ENCODE results near the gene FAM237B. TPM values are rescaled to one million over a fixed set of nuclear protein-coding genes. Genes with fewer than 3 reads are reported as not detected.
A peak's percentile ranks its signal among the peaks of the same experiment; 100 is the strongest.
"Not testable (repeated sequence)": the region's sequence is repeated elsewhere in the genome, so short reads cannot be mapped to it uniquely, and the experiment has no call there.

The FAM237B gene
- polyA plus RNA-seq (2011; rRNA removed) (not detected in 2 replicates), polyA plus RNA-seq (2017; fragmentation: RNase III; extraction: RNeasy Plus Mini Kit Qiagen cat#74134 plus additional on column Dnase treatment) (not detected in 3 replicates), polyA minus RNA-seq (2011; rRNA and poly(A)+ RNA removed) (not detected in 2 replicates)
- not detected in 2 replicates for polyA plus RNA-seq (2012; cell fraction: cytosol; rRNA removed)
- polyA plus RNA-seq (2012; cell fraction: nucleus; rRNA removed), result not detected in 2 replicates

DNA sequence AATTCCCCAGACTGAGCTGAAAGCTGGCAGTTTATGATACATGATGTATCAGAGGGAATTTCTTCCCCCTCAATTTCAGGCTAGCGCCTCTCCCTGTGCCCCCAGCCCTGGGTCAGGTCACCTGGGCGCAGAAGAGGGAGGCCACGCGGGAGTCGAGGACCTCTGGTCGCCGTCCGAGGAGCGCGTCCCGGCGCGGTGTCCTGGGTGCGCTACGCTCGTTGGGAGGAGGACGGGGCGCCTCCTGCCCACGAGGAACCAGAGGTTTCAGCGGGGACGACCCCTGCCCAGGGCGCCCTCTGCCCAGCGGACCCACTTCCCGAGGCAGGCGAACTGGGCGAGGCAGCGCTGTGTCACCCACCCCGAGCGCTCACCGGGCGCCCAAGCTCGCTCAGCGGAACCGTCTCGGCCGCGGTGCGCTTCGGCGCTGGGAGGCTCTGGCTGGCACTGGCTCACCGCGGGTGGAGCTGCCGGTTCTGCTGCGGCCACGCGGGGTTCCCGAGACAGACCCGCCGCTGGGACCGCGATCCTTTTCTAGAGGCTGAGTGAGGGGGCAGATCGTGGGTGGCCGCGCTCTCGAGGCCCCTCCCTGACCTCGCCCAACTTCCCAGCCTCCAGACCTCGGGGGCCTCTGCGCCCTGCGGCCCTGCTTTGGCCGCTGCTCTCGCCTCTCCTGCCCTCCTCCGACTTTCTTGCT, at the start of gene FAM237B:
TSS of gene FAM237B (minus strand) at position 504 of the 694 bp plus-strand sequence. CDS start 1,556 bp downstream, outside the sequence.
- 5% methylated on average over 44 of the region's 62 CpGs for WGBS (ENCODE audit: missing lambda C conversion rate)
- peak; percentile 21 to 41 for DNase-seq (ENCODE audit: low read depth in 1 of 2, low spot score in 1 of 2)
- Histone ChIP-seq H3K27ac (no peak within 1 kb of the TSS), H3K4me3 (peak within 1 kb of the TSS; percentile 39), H3K9me3 (0 out of 3 replicates have a peak, but pooled peaks cover 3% of the 10 kb centered on the region), H3K4me1 (0 out of 3 replicates have a peak, but pooled peaks cover 5% of the 10 kb centered on the region), H3K4me2 (peak within 1 kb of the TSS; percentile 82)
- peak; percentile 88 to 92 for ATAC-seq
- CTCF ChIA-PET, result interaction anchor here (1.2 to 1.3 kb wide), 2 partner anchors 10 to 167 kb away, joined by 3 to 4 read pairs; partner anchors contain the start of gene STEAP1
- FAIRE-seq, result no peak
- TF ChIP-seq, protein P1, sequence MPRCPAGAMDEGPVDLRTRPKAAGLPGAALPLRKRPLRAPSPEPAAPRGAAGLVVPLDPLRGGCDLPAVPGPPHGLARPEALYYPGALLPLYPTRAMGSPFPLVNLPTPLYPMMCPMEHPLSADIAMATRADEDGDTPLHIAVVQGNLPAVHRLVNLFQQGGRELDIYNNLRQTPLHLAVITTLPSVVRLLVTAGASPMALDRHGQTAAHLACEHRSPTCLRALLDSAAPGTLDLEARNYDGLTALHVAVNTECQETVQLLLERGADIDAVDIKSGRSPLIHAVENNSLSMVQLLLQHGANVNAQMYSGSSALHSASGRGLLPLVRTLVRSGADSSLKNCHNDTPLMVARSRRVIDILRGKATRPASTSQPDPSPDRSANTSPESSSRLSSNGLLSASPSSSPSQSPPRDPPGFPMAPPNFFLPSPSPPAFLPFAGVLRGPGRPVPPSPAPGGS (IDR thresholded peaks at IDR 0.05), result no peak
- TF ChIP-seq FOSB (CRISPR knock-in tag; IDR thresholded peaks at IDR 0.05), result no peak
- no peak for TF ChIP-seq HOXA7 (CRISPR knock-in tag; IDR thresholded peaks at IDR 0.05)
- TF ChIP-seq MAZ (IDR thresholded peaks at IDR 0.05; ENCODE audit: borderline replicate concordance, low read depth, low read length), result no peak
- no peak for TF ChIP-seq ZSCAN20 (CRISPR knock-in tag; IDR thresholded peaks at IDR 0.05)
- TF ChIP-seq EP300 (IDR thresholded peaks at IDR 0.05), result no peak
- TF ChIP-seq CBX8 (IDR thresholded peaks at IDR 0.05), result no peak
- TF ChIP-seq, protein P2, sequence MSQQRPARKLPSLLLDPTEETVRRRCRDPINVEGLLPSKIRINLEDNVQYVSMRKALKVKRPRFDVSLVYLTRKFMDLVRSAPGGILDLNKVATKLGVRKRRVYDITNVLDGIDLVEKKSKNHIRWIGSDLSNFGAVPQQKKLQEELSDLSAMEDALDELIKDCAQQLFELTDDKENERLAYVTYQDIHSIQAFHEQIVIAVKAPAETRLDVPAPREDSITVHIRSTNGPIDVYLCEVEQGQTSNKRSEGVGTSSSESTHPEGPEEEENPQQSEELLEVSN (IDR thresholded peaks at IDR 0.05; ENCODE audit: borderline replicate concordance, low read depth), result no peak
- no peak for TF ChIP-seq POLR2AphosphoS2 (conservative IDR thresholded peaks at IDR 0.05; ENCODE audit: low read length)
- no peak for TF ChIP-seq JUNB (IDR thresholded peaks at IDR 0.05)
- TF ChIP-seq ZFP36 (IDR thresholded peaks at IDR 0.05; ENCODE audit: borderline replicate concordance, partially characterized antibody), result no peak
- no peak for TF ChIP-seq PHF8 (IDR thresholded peaks at IDR 0.05; ENCODE audit: borderline replicate concordance, low read depth)
- POLR2A ChIA-PET, result no interaction called here

DNA sequence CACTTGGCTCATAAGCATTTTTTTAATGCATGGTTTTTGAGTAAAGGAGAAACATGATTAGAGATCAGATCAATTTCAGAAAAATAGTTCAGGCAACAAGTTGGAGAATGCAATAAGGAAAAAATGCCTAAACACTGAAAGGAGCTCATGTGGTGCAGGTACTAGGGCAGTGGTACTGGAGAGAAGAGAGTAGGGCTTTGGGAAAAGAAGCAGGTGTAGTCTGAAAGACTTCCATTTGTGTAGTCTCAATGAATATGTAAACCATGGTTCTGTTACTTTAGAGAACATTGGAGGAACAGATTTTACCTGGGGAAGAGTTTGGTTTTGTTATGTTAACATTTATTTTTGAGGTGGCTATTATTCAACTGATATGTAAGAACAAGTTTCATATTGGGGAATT, 30.9 kb upstream of the FAM237B start:
- DNase-seq (ENCODE audit: low read depth in 1 of 2, low spot score in 1 of 2) (no peak), FAIRE-seq (no peak), ATAC-seq (no peak)
- peaks cover 12% of the 10 kb centered on the region for H3K9me3 ChIP-seq
- POLR2A ChIA-PET, result no interaction called here
- TF ChIP-seq, protein P1 (IDR thresholded peaks at IDR 0.05), result no peak
- TF ChIP-seq HEYL (CRISPR knock-in tag; IDR thresholded peaks at IDR 0.05), result no peak
- no peak overlapping the region for H3K4me3 ChIP-seq
- H3K4me1 ChIP-seq, result peaks cover 3% of the 10 kb centered on the region; the same call in 1 of the 3 replicates
- CTCF ChIA-PET, result no interaction called here
- no peak overlapping the region for H3K27ac ChIP-seq
- no peak overlapping the region for H3K4me2 ChIP-seq

DNA sequence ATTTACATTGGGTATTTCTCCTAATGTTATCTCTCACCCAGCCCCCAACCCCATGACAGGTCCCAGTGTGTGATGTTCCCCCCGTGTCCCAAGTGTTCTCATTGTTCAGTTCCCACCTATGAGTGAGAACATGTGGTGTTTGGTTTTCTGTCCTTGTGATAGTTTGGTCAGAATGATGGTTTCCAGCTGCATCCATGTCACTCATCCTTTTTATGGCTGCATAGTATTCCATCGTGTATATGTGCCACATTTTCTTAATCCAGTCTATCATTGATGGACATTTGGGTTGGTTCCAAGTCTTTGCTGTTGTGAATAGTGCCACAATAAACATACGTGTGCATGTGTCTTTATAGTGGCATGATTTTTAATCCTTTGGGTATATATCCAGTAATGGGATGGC, 28.9 kb upstream of the FAM237B start:
- WGBS (ENCODE audit: missing lambda C conversion rate), result 78% methylated on average over 3 of the region's 3 CpGs
- POLR2A ChIA-PET, FAIRE-seq: not testable (repeated sequence)

DNA sequence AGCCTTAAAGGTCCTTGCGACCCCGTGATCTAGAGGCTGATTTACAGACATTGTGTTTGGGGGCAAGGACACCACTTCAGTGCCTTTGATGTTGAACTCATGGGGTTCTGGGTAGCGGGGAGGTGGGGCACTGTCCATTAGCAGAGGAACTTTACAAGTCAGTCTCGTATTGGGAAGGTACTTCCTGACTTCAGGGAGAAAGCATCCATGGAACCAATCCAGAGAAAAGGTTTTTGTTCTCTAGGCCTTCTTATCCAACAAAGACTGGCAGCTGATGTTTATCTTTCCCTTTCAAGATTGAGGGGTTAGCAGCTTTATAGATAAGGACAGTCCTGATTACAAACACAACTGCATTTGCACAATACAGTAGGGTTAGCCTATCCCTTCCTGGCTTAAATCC, 28.2 kb upstream of the FAM237B start:
- peaks cover 3% of the 10 kb centered on the region; the same call in 1 of the 3 replicates for H3K4me1 ChIP-seq
- H3K4me2 ChIP-seq, result no peak overlapping the region
- WGBS (ENCODE audit: missing lambda C conversion rate), result 95% methylated on average over 4 of the region's 4 CpGs
- H3K27ac ChIP-seq, result no peak overlapping the region
- 0 out of 3 replicates have a peak, but pooled peaks cover 3% of the 10 kb centered on the region for H3K9me3 ChIP-seq
- CTCF ChIA-PET, result no interaction called here
- POLR2A ChIA-PET, result no interaction called here
- no peak for DNase-seq (ENCODE audit: low read depth in 1 of 2, low spot score in 1 of 2)
- ATAC-seq, result no peak
- no peak for FAIRE-seq
- no peak overlapping the region for H3K4me3 ChIP-seq
- TF ChIP-seq JUN (IDR thresholded peaks at IDR 0.05) (no peak), PHF8 (IDR thresholded peaks at IDR 0.05; ENCODE audit: borderline replicate concordance, low read depth) (no peak), EHF (CRISPR knock-in tag; IDR thresholded peaks at IDR 0.05) (no peak), MAZ (IDR thresholded peaks at IDR 0.05; ENCODE audit: borderline replicate concordance, low read depth, low read length) (no peak), CHD2 (IDR thresholded peaks at IDR 0.05; ENCODE audit: low read length, partially characterized antibody) (no peak), HOXB13 (CRISPR knock-in tag; IDR thresholded peaks at IDR 0.05; ENCODE audit: low read depth) (no peak), RCOR1 (IDR thresholded peaks at IDR 0.05; ENCODE audit: low read depth, low read length) (no peak)
- TF ChIP-seq, protein P2 (IDR thresholded peaks at IDR 0.05; ENCODE audit: borderline replicate concordance, low read depth), result no peak
- TF ChIP-seq, protein P3, sequence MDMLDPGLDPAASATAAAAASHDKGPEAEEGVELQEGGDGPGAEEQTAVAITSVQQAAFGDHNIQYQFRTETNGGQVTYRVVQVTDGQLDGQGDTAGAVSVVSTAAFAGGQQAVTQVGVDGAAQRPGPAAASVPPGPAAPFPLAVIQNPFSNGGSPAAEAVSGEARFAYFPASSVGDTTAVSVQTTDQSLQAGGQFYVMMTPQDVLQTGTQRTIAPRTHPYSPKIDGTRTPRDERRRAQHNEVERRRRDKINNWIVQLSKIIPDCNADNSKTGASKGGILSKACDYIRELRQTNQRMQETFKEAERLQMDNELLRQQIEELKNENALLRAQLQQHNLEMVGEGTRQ (IDR thresholded peaks at IDR 0.05), result no peak
- TF ChIP-seq, protein P4, sequence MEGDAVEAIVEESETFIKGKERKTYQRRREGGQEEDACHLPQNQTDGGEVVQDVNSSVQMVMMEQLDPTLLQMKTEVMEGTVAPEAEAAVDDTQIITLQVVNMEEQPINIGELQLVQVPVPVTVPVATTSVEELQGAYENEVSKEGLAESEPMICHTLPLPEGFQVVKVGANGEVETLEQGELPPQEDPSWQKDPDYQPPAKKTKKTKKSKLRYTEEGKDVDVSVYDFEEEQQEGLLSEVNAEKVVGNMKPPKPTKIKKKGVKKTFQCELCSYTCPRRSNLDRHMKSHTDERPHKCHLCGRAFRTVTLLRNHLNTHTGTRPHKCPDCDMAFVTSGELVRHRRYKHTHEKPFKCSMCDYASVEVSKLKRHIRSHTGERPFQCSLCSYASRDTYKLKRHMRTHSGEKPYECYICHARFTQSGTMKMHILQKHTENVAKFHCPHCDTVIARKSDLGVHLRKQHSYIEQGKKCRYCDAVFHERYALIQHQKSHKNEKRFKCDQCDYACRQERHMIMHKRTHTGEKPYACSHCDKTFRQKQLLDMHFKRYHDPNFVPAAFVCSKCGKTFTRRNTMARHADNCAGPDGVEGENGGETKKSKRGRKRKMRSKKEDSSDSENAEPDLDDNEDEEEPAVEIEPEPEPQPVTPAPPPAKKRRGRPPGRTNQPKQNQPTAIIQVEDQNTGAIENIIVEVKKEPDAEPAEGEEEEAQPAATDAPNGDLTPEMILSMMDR (IDR thresholded peaks at IDR 0.05), result no peak

More for the DNA sequence above, 28.9 kb upstream of the FAM237B start:
- H3K9me3 ChIP-seq; H3K4me2 ChIP-seq; H3K4me1 ChIP-seq; H3K27ac ChIP-seq; DNase-seq (ENCODE audit: low read depth in 1 of 2, low spot score in 1 of 2); ATAC-seq; H3K4me3 ChIP-seq: not testable (repeated sequence)
- CTCF ChIA-PET, result interaction anchor here (0.8 kb wide), 1 partner anchor 42 kb away, joined by 3 read pairs; no protein-coding TSS in a partner anchor
